ENCODE measurements around the gene RANBP17.

The RANBP17 gene

DNA sequence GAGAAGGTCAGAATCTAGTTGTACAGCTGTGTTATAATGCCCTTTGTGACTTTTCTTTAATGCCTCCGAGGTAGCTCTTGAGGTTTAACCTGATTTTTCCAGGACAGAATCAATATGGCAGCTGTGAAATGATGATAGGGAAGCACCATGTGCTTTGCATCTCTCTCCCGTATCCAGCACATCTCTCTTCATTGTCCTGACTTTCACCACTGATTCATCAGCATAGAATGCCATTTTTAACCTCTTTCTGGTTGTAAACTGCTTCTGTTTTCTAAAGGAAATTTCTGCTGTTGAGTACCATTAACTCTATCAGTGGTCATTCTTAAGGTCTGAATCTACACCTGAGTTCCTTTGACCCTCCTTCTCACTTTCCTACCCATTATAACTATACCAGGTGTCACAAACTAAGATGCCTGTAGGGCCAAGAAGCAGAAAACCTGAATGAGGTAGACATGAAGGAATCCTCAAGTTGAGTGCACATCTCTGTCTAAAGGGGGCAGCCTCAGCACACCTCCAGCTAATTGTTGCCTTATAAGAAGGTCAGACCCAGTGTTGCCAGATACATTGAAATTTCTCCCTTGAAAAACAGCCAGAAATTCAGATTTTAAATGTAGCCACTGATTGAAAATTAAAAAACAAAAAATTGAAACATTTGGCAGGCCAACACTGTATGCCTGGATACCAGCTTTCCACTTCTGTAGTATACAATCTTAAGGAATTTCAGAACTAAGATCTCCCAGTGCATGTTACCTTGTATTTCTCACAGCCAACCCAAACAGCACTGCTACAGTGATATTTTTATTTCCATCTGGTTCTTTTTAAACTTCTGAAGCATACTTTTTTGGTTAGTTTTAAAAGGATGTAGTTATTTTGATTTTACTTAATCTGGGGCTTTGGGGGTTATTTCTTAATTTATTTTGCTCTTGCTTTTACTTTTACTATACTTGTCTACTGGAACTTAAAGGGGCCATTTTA, 411.5 kb downstream of the RANBP17 start:
- TF ChIP-seq, protein P1, sequence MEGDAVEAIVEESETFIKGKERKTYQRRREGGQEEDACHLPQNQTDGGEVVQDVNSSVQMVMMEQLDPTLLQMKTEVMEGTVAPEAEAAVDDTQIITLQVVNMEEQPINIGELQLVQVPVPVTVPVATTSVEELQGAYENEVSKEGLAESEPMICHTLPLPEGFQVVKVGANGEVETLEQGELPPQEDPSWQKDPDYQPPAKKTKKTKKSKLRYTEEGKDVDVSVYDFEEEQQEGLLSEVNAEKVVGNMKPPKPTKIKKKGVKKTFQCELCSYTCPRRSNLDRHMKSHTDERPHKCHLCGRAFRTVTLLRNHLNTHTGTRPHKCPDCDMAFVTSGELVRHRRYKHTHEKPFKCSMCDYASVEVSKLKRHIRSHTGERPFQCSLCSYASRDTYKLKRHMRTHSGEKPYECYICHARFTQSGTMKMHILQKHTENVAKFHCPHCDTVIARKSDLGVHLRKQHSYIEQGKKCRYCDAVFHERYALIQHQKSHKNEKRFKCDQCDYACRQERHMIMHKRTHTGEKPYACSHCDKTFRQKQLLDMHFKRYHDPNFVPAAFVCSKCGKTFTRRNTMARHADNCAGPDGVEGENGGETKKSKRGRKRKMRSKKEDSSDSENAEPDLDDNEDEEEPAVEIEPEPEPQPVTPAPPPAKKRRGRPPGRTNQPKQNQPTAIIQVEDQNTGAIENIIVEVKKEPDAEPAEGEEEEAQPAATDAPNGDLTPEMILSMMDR (IDR thresholded peaks at IDR 0.05; ENCODE audit: borderline replicate concordance, insufficient read depth, low read depth, low read length) = peak; percentile 33; the same call in 1 of the 2 replicates

DNA sequence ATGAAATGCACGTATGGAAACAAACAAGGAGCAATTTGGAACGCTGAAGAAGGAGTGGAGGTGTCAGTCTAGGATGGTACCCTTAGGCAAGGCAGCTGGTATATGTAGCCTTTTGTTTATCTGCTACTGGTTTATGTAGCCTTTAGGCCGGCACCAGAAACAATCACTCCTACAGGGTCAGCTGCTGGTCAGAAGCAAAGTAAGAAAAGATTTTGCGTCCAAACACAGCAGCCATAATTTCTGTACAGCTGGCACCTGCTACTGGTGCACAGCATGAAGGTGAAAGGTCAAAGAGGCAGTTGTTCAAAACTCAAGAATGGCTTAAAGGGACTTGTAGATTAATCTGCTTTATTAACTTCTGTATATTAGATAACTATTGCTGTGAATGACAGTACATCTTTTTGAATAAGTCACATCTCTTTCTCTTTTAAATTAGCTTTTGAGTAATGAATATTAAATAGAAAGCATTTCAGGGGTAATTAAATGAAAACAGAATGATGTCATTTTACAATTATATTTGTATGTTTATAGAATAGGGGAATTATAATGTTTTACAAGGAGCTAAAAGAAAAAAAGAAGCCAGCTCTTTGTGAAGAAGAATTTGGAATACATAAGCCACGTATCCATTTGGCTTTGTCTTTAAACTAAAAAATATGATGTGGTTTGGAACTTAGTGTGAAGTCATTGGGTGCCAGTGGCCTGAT, 414.2 kb downstream of the RANBP17 start:
- H3K4me3 ChIP-seq (ENCODE audit: low read depth, low read length) = no peak overlapping the region
- TF ChIP-seq, protein P1 (IDR thresholded peaks at IDR 0.05; ENCODE audit: borderline replicate concordance, insufficient read depth, low read depth, low read length) = no peak

More for the DNA sequence above, 411.5 kb downstream of the RANBP17 start:
- no peak overlapping the region for H3K4me3 ChIP-seq (ENCODE audit: low read depth, low read length)

DNA sequence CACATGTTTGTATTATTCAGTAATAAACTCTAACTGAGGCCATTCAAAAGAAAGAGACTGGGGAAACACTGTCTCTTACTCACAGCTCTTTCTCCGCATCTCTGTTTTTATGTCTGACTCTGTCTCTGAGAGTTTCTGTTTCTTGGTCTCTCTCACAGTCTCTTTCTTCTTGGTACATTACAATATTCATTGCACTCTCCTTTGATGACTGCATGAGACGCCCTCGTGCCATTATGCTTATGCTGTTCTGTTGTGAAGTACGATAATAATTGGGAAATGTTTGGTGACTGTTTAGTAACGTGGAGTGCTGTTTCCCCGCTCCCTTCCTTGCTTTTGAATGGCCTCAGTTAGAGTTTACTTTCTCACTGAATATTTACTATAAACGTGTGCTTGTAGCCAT, 421.9 kb downstream of the RANBP17 start:
- H3K4me3 ChIP-seq (ENCODE audit: low read depth, low read length) = no peak overlapping the region
- TF ChIP-seq, protein P1 (IDR thresholded peaks at IDR 0.05; ENCODE audit: borderline replicate concordance, insufficient read depth, low read depth, low read length) = no peak

DNA sequence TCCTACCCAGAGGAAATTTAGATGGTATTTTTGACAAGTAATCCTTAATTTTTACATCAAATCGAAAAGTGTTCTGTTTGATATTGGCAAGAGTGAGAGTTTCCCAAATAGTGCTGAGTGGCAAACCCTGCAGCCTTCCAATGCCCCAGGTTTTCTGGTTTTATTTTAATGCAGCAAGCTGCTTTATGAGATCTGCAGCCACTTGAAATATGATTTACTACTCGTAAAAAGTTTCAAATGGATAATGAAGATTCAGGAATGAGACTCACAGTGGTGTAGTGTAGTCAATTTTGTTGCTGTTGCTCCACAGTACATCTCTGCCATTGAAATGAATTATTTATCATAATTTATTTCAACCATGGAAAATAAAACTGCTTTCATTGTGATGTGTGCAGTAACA, 423.6 kb downstream of the RANBP17 start:
- H3K4me3 ChIP-seq (ENCODE audit: low read depth, low read length) = no peak overlapping the region
- TF ChIP-seq, protein P1 (IDR thresholded peaks at IDR 0.05; ENCODE audit: borderline replicate concordance, insufficient read depth, low read depth, low read length) = no peak

DNA sequence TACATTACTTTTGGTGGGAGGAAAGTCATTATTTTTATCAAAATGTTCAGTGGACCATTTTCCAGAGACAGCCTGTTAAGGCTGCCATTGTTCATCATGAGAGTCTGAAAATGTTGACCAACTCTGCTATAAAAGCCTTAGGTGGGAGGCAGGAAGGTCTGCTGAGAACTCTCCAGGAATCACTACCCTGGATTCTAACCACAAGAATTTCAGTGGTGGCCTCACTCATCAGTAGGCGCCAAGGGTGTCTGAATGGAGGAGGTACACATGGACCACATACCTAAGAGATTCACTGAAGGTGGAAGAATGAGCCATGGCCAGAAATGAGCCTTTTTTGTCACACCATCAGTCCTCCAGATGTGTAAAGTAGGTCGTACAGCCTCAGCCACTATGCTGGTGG, 426.2 kb downstream of the RANBP17 start:
- H3K4me3 ChIP-seq (ENCODE audit: low read depth, low read length) = no peak overlapping the region
- TF ChIP-seq, protein P1 (IDR thresholded peaks at IDR 0.05; ENCODE audit: borderline replicate concordance, insufficient read depth, low read depth, low read length) = no peak

DNA sequence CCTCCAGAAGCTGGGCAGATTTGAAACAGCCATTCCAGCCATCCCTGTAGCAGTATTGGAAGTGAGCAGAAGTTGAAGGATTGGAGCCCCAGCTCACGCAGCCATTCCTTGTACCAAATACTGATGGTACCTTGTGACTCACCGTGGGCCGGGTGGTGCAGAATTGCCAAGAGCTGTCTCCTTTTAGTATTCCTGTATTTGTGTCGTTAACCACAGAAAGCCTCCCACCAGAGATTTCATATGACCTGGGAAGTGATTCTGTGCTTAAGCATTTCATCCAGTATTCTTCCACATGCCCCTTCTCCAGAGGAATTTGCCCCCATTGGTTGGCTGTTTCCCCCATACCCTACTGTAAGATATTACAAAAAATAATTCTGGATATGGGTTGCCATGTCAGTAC, 429.6 kb downstream of the RANBP17 start:
- TF ChIP-seq, protein P1 (IDR thresholded peaks at IDR 0.05; ENCODE audit: borderline replicate concordance, insufficient read depth, low read depth, low read length) = no peak
- H3K4me3 ChIP-seq (ENCODE audit: low read depth, low read length) = no peak overlapping the region

All from GM12875 (cell line).